Mesendoderm (in vitro differentiated cells): ENCODE data around the gene CCDC142.
"Not testable (repeated sequence)": the region's sequence is repeated elsewhere in the genome, so short reads cannot be mapped to it uniquely, and the experiment has no call there.

ENCODE experiments used
- DNase-seq: peaks from one replicate; pipeline ENCODE4 v3.0.0; 2013
- H2AK5ac ChIP-seq: 2 replicates; pipeline ENCODE4 v1.6.1; 2013; ENCODE audit warnings: low read length, inconsistent platforms
- H2BK120ac ChIP-seq: 2 replicates; pipeline ENCODE4 v1.6.1; 2013; ENCODE audit warnings: low read depth, mild to moderate bottlenecking, low read length, moderate library complexity, mixed read lengths
- H2BK15ac ChIP-seq: replicated peaks from 2 replicates; pipeline ENCODE4 v1.6.1; 2013; ENCODE audit warnings: low read depth, mild to moderate bottlenecking, moderate library complexity
- H2BK5ac ChIP-seq: 2 replicates; pipeline ENCODE4 v1.6.1; 2013; ENCODE audit warnings: low read length, inconsistent platforms
- H3K18ac ChIP-seq: 2 replicates; pipeline ENCODE4 v1.6.1; 2013; ENCODE audit warnings: mild to moderate bottlenecking, low read length, mixed read lengths
- H3K23ac ChIP-seq: one replicate; pipeline ENCODE4 v1.6.1; 2013; ENCODE audit warnings: low read length
- H3K27ac ChIP-seq: 2 replicates; pipeline ENCODE4 v1.5.1; 2013; ENCODE audit warnings: low read depth, mild to moderate bottlenecking, inconsistent platforms, low read length, moderate library complexity
- H3K27me3 ChIP-seq: 2 replicates; pipeline ENCODE4 v1.6.1; 2013; ENCODE audit warnings: low read length, control low read depth, mild to moderate bottlenecking, inconsistent platforms; ENCODE audit not compliant: insufficient read depth, poor library complexity
- H3K36me3 ChIP-seq: 2 replicates; pipeline ENCODE4 v1.6.1; 2013; ENCODE audit warnings: low read length, inconsistent platforms; ENCODE audit not compliant: control insufficient read depth, insufficient read depth
- H3K4ac ChIP-seq: one replicate; pipeline ENCODE4 v1.6.1; 2013; ENCODE audit warnings: low read depth, mild to moderate bottlenecking, low read length, moderate library complexity
- H3K4me1 ChIP-seq: 2 replicates; pipeline ENCODE4 v1.6.1; 2013; ENCODE audit warnings: low read depth, low read length, inconsistent platforms; ENCODE audit not compliant: control insufficient read depth
- H3K4me2 ChIP-seq: 2 replicates; pipeline ENCODE4 v1.6.1; 2013; ENCODE audit warnings: low read length
- H3K4me3 ChIP-seq: 2 replicates; pipeline ENCODE4 v1.5.1; 2013; ENCODE audit warnings: mild to moderate bottlenecking, low read length
- H3K56ac ChIP-seq: one replicate; pipeline ENCODE4 v1.6.1; 2013; ENCODE audit warnings: low read length
- H3K79me1 ChIP-seq: 2 replicates; pipeline ENCODE4 v1.6.1; 2013; ENCODE audit warnings: low read length, inconsistent platforms
- H3K79me2 ChIP-seq: 2 replicates; pipeline ENCODE4 v1.6.1; 2013; ENCODE audit warnings: mild to moderate bottlenecking, low read length; ENCODE audit not compliant: control insufficient read depth, insufficient read depth
- H3K9ac ChIP-seq: 2 replicates; pipeline ENCODE4 v1.6.1; 2013; ENCODE audit warnings: low read length, inconsistent platforms
- H4K5ac ChIP-seq: one replicate; pipeline ENCODE4 v1.6.1; 2013; ENCODE audit warnings: low read length
- H4K8ac ChIP-seq: one replicate; pipeline ENCODE4 v1.6.1; 2013; ENCODE audit warnings: low read depth, mild to moderate bottlenecking, control low read depth, low read length, moderate library complexity
- WGBS: extraction: QIAGEN DNeasy Blood & Tissue Kit; methylation state at CpG from one replicate; pipeline ENCODE4 v1.1.7; 2013; ENCODE audit warnings: low lambda C conversion rate, missing lambda C conversion rate; ENCODE audit not compliant: insufficient coverage; ENCODE audit errors: extremely low coverage; 5-methylcytosine and 5-hydroxymethylcytosine counted together

Gene CCDC142

DNA sequence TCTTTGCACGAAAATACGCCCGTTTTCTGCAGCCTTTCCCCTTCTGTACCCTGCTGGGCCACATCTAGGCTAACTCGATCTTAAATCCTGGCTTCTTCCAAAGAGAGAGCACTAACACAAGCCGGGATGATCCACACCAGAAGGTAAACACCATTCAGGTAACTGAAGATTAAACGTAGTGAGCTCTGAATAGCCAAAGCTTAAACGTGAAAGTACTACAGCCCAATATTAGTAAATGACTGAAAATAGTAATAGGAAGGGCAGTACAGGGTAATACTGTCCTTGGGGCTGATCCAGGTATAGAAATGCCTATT lies 9.9 kb downstream of the CCDC142 start:
- Histone ChIP-seq H2BK5ac (no peak overlapping the region), H2BK15ac (no peak overlapping the region), H3K79me1 (no peaks in the 10 kb centered on the region), H3K27me3 (no peaks in the 10 kb centered on the region), H4K5ac (peak overlapping the region; percentile 9), H3K79me2 (no peaks in the 10 kb centered on the region), H2BK120ac (no peak overlapping the region), H4K8ac (no peak overlapping the region), H3K36me3 (peaks cover 5% of the 10 kb centered on the region), H3K56ac (peak overlapping the region; percentile 81), H2AK5ac (no peak overlapping the region), H3K23ac (no peak overlapping the region), H3K27ac (peak overlapping the region; percentile 42), H3K4ac (no peak overlapping the region), H3K4me1 (no peaks in the 10 kb centered on the region), H3K4me2 (peak overlapping the region; percentile 47), H3K18ac (peak overlapping the region; percentile 52), H3K9ac (peak overlapping the region; percentile 97), H3K4me3 (peak overlapping the region; percentile 6)
- no peak for DNase-seq
- WGBS = no CpG with 5 or more reads among the region's 7 CpGs

DNA sequence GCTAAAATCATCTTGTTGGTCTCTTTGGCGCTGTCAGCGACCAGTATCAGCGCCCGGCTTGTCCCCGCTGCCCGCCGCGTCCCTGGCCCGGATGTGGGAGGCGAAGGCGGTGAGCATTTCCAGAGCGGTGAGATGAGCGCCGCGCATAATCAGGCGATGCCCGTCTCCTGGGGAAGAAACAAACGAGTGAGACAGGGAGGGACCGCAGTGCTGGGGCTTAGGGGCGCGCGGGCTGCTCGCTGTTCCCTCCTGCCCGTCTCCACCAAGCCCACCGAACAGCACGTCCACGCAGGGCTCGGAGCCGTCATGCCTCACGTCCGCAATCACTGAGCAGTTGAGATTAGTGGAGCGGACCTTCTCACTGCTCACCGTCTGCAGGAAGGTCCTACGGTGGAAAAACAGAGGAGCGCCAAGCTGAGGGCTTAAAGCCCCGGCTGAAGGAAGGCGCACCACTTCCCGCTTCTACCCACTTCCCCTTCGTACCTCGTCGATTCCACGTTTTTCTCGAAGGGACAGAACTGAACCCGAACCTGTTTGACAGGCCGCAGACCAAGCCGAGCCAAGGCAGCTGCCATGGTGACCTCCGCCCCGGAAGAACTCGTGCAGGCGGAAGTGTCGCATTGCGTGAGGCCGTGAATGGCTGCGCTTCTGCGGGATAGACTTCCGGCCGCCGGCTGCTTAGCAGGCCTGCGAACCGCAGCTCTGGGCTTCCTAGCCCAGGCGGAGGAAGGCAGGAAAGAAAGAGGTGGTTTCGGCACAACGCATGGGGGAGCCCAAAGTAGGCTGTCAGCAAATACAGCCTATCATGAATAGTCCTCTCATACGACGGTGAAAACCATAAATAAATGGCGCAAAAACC lies 10.5 kb downstream of the CCDC142 start, which contains the start of gene MRPL53:
MRPL53 (minus strand) TSS at position 595 of the 859 bp plus-strand sequence; CDS start at position 575, 20 bp downstream.
- peak within 1 kb of the TSS; percentile 47 for H4K5ac ChIP-seq
- H3K36me3 ChIP-seq = peaks cover 5% of the 10 kb centered on the region
- no peak within 1 kb of the TSS for H2BK120ac ChIP-seq
- H3K9ac ChIP-seq = peak within 1 kb of the TSS; percentile 97
- peak within 1 kb of the TSS; percentile 69 for H3K4me2 ChIP-seq
- H3K18ac ChIP-seq = peak within 1 kb of the TSS; percentile 52
- H3K56ac ChIP-seq = peak within 1 kb of the TSS; percentile 100
- H2AK5ac ChIP-seq = no peak within 1 kb of the TSS
- no peak within 1 kb of the TSS for H4K8ac ChIP-seq
- WGBS = no CpG with 5 or more reads among the region's 66 CpGs
- peak; percentile 98 for DNase-seq
- no peaks in the 10 kb centered on the region for H3K27me3 ChIP-seq
- H3K23ac ChIP-seq = peak within 1 kb of the TSS; percentile 97
- no peaks in the 10 kb centered on the region for H3K79me2 ChIP-seq
- H3K27ac ChIP-seq = peak within 1 kb of the TSS; percentile 78
- H3K4me3 ChIP-seq = peak within 1 kb of the TSS; percentile 94
- H3K4me1 ChIP-seq = no peaks in the 10 kb centered on the region
- H2BK15ac ChIP-seq = no peak within 1 kb of the TSS
- H3K4ac ChIP-seq = no peak within 1 kb of the TSS
- H2BK5ac ChIP-seq = peak within 1 kb of the TSS; percentile 74
- no peaks in the 10 kb centered on the region for H3K79me1 ChIP-seq

DNA sequence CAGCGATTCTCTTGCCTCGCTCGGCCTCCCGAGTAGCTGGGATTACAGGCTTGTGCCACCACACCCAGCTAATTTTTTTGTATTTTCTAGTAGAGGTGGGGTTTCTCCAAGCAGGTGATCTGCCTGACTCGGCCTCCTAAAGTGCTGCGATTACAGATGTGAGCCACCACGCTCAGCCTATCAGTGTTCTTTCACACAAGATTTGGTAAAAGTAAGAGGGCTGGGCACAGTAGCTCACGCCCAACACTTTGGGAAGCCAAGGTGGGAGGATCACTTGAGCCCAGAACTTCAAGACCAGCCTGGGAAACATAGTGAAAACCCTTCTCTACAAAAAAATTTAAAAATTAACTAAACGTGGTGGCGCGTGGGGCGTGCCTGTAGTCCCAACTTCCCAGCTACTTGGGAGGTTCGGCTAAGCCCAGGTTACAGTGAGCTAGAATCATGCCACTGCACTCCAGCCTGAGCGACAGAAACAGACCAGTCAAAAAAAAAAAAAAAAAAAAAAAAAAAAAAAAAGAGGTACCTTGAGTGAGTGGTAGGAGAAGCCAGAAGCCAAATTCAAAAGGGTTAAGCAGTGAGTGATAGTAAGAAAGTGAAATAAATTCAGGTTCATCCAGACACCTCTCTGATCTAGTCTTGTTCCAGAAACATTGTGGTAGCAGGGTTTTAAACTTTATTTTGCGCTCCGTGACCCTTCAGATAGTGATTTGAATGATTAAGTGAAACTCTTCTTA lies 11.3 kb downstream of the CCDC142 start:
- Histone ChIP-seq H2BK5ac (no peak overlapping the region), H2BK120ac (no peak overlapping the region), H3K23ac (no peak overlapping the region), H2AK5ac (no peak overlapping the region), H3K18ac (no peak overlapping the region), H3K9ac (peak overlapping the region; percentile 97), H3K4me3 (peak overlapping the region; percentile 94), H3K4ac (no peak overlapping the region), H4K8ac (no peak overlapping the region), H3K36me3 (peaks cover 5% of the 10 kb centered on the region), H3K56ac (peak overlapping the region; percentile 100), H3K4me2 (peak overlapping the region; percentile 69), H2BK15ac (no peak overlapping the region), H3K79me1 (no peaks in the 10 kb centered on the region), H3K79me2 (no peaks in the 10 kb centered on the region), H3K27ac (peak overlapping the region; percentile 78), H4K5ac (no peak overlapping the region), H3K4me1 (no peaks in the 10 kb centered on the region), H3K27me3 (no peaks in the 10 kb centered on the region)
- no peak for DNase-seq
- WGBS = no CpG with 5 or more reads among the region's 16 CpGs

DNA sequence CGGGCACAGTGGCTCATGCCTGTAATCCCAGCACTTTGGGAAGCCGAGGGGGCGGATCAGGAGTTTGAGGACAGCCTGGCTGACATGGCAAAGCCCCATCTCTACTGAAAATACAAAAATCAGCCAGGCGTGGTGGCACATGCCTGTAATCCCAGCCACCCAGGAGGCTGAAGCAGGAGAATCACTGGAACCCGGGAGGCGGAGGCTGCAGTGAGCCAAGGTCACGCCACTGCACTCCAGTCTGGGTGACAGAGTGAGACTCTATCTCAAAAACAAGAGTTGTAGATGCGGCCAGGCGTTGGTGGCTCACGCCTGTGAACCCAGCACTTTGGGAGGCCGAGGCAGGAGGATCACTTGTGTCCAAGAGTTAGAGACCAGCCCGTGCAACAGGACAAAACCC lies 12.1 kb downstream of the CCDC142 start:
- not testable (repeated sequence) for H3K36me3 ChIP-seq, DNase-seq, H3K4ac ChIP-seq, H3K9ac ChIP-seq, H3K27ac ChIP-seq, H4K5ac ChIP-seq, H2AK5ac ChIP-seq, H4K8ac ChIP-seq, H2BK15ac ChIP-seq, H3K79me1 ChIP-seq, H3K4me2 ChIP-seq, H2BK120ac ChIP-seq, H3K27me3 ChIP-seq, H3K18ac ChIP-seq, H3K79me2 ChIP-seq, H3K4me3 ChIP-seq, H2BK5ac ChIP-seq, H3K56ac ChIP-seq, H3K23ac ChIP-seq, H3K4me1 ChIP-seq
- no CpG with 5 or more reads among the region's 12 CpGs for WGBS

DNA sequence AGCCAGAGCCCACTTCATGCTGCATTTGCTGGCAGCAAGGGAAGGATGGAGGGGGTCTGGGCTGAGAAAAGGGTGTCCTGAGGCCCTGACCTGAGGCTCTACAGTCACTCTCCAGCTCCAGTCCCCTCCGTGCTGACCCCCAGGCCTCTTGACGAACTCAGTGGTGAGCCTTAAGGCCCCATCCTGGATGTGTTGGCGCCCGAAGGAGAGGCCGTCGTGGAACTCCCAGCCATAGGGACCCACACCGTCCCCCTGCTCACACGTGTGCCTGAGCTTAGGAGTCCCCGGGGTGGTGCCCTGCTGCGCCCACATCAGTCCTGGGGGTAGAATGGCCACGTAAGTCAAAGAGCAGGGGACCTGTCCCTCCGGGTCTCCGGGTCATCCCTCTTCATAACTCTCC lies 18.4 kb downstream of the CCDC142 start:
- Histone ChIP-seq H3K56ac (peak overlapping the region; percentile 98), H3K36me3 (peaks cover 3% of the 10 kb centered on the region), H3K27ac (no peak overlapping the region), H3K4me2 (peak overlapping the region; percentile 93), H3K4me1 (no peaks in the 10 kb centered on the region), H3K18ac (no peak overlapping the region), H2AK5ac (no peak overlapping the region), H4K8ac (no peak overlapping the region), H3K79me1 (peaks cover 3% of the 10 kb centered on the region), H2BK120ac (no peak overlapping the region), H3K23ac (peak overlapping the region; percentile 94), H4K5ac (no peak overlapping the region), H2BK5ac (no peak overlapping the region), H3K79me2 (peaks cover 8% of the 10 kb centered on the region), H3K4me3 (peak overlapping the region; percentile 82), H3K27me3 (no peaks in the 10 kb centered on the region), H3K9ac (peak overlapping the region; percentile 97), H3K4ac (no peak overlapping the region), H2BK15ac (no peak overlapping the region)
- no peak for DNase-seq
- WGBS = no CpG with 5 or more reads among the region's 13 CpGs
